ENCODE results near the gene SLC2A5. TPM values are rescaled to one million over a fixed set of nuclear protein-coding genes. Genes with fewer than 3 reads are reported as not detected.

The SLC2A5 gene
- total and polyA plus RNA-seq, 2 of the 4 experiments (the other 2 are of a cell fraction): 0.03 to 0.18 TPM

- TF ChIP-seq POLR2A (IDR thresholded peaks at IDR 0.05; ENCODE audit: low read depth, low read length) (no peak), CEBPB (IDR thresholded peaks at IDR 0.05; ENCODE audit: low read depth, low read length) (no peak), MAFK (IDR thresholded peaks at IDR 0.05; ENCODE audit: low read depth, low read length) (no peak)
Measured at GRCh38 chr1:9111357-9111691, 41.9 kb upstream of the SLC2A5 start (continued).

GRCh38 chr1:9110669-9111356, 41.4 kb upstream of the SLC2A5 start:
- peaks cover 2% of the 10 kb centered on the region; the same call in 1 of the 2 replicates for H3K4me1 ChIP-seq (ENCODE audit: control insufficient read depth, insufficient read depth, low read length)
- peaks cover 0 to 3% of the 10 kb centered on the region in 2 experiments; a peak in 1 of 4 replicates for H3K79me1 ChIP-seq (ENCODE audit: low read depth in 1 of 2, low read length in 2 of 2)
- no peak overlapping the region for H3K14ac ChIP-seq (replicated peaks; ENCODE audit: low read depth, low read length)
- peak; percentile 97 for ATAC-seq (ENCODE audit: low read depth)
- no peaks in the 10 kb centered on the region for H3K9me1 ChIP-seq (ENCODE audit: insufficient read depth, low read length)
- intact Hi-C loops (cut with micrococcal nuclease): loop anchor here (1.0 to 5.0 kb wide), 5 partner anchors 85 to 380 kb away; no protein-coding TSS in a partner anchor
- no peak overlapping the region for H2BK20ac ChIP-seq (ENCODE audit: low read depth, low read length)
- ChIA-PET CTCF (interaction anchor here (0.6 to 1.4 kb wide), 12 partner anchors 9 to 249 kb away, joined by 3 to 7 read pairs (median 3); no protein-coding TSS in a partner anchor), POLR2A (ENCODE audit: unreplicated experiment) (no interaction called here)
- H3K27me3 ChIP-seq (ENCODE audit: control insufficient read depth, insufficient read depth, low read length): no peaks in the 10 kb centered on the region
- no peak overlapping the region for H3K4me3 ChIP-seq (ENCODE audit: insufficient read depth, low read depth, low read length)
- H2BK5ac ChIP-seq (ENCODE audit: low read depth, low read length, poor library complexity, severe bottlenecking): no peak overlapping the region
- no peaks in the 10 kb centered on the region; the same call in none of the 2 replicates for H4K20me1 ChIP-seq (ENCODE audit: insufficient read depth, low read length)
- no peak overlapping the region for H3K9ac ChIP-seq (ENCODE audit: low read depth, low read length)
- no peak overlapping the region for H3K23ac ChIP-seq (ENCODE audit: low read depth, low read length)
- no peak overlapping the region for H3K56ac ChIP-seq (ENCODE audit: extremely low read depth, insufficient read depth, low read length)
- H3K4ac ChIP-seq (ENCODE audit: low read depth, low read length): no peak overlapping the region
- no peaks in the 10 kb centered on the region for H3K9me3 ChIP-seq (ENCODE audit: control insufficient read depth, insufficient read depth, low read length)
- no peak overlapping the region for H2AK5ac ChIP-seq (ENCODE audit: low read depth, low read length)
- dilution Hi-C loops (cut with HindIII; ENCODE audit: low sequenced_read_pairs, unreplicated experiment): no loop called here
- H4K5ac ChIP-seq (ENCODE audit: low read depth, low read length): no peak overlapping the region
- 31% methylated on average over 10 of the region's 18 CpGs; no CpG with 5 or more reads in 1 of the 2 experiments for WGBS, 2 experiments (ENCODE audit: extremely low coverage in 2 of 2, insufficient read length in 1 of 2)
- H2BK15ac ChIP-seq (ENCODE audit: low read depth, low read length): no peak overlapping the region
- H2BK120ac ChIP-seq (ENCODE audit: low read depth, low read length): no peak overlapping the region
- H3K4me2 ChIP-seq (ENCODE audit: low read depth, low read length): no peak overlapping the region
- H4K91ac ChIP-seq (ENCODE audit: insufficient read depth, low read depth, low read length): no peak overlapping the region
- no peak overlapping the region; a peak in 1 of 4 replicates for H4K8ac ChIP-seq (ENCODE audit: low read depth in 2 of 2, low read length in 2 of 2)
- H2AFZ ChIP-seq (replicated peaks; ENCODE audit: low read length, poor library complexity): peak overlapping the region; percentile 6
- H2AK9ac ChIP-seq (replicated peaks; ENCODE audit: low read depth, low read length, poor library complexity): peak overlapping the region; percentile 38
- DNase-seq: peak; percentile 87
- H3K36me3 ChIP-seq (ENCODE audit: control insufficient read depth, insufficient read depth, low read length): no peaks in the 10 kb centered on the region; the same call in 1 of the 2 replicates
- no peak overlapping the region for H3K27ac ChIP-seq (ENCODE audit: insufficient read depth, low read length)
- H3K18ac ChIP-seq (ENCODE audit: low read depth, low read length): no peak overlapping the region
- in situ Hi-C loops (cut with MboI; ENCODE audit: low sequenced_read_pairs): loop anchor here (5.0 kb wide), 1 partner anchor 86 kb away; no protein-coding TSS in a partner anchor
- BruUV-seq (replicated peaks): no TSS peak
- TF ChIP-seq USF2 (IDR thresholded peaks at IDR 0.05; ENCODE audit: low read depth, low read length) (no peak), MAFK (IDR thresholded peaks at IDR 0.05; ENCODE audit: low read depth, low read length) (no peak), POLR2A (IDR thresholded peaks at IDR 0.05; ENCODE audit: low read depth, low read length) (no peak), NFE2L2 (IDR thresholded peaks at IDR 0.05; ENCODE audit: low read depth, low read length) (no peak), MXI1 (IDR thresholded peaks at IDR 0.05; ENCODE audit: borderline replicate concordance, low read depth, low read length) (no peak), CTCF (conservative IDR thresholded peaks at IDR 0.05; ENCODE audit: low read depth, low read length) (peak; percentile 91), SMC3 (IDR thresholded peaks at IDR 0.05; ENCODE audit: low read depth, low read length) (peak; percentile 94), ELK1 (IDR thresholded peaks at IDR 0.05; ENCODE audit: borderline replicate concordance, low read depth, low read length) (no peak), MAZ (IDR thresholded peaks at IDR 0.05; ENCODE audit: borderline replicate concordance, low read depth, low read length) (peak; percentile 53; the same call in 1 of the 2 replicates), RFX5 (IDR thresholded peaks at IDR 0.05; ENCODE audit: low read depth, low read length) (no peak), CHD1 (IDR thresholded peaks at IDR 0.05; ENCODE audit: low read depth, low read length) (no peak)
